ENCODE measurements around the gene HBS1L. TPM values are rescaled to one million over a fixed set of nuclear protein-coding genes. Genes with fewer than 3 reads are reported as not detected.

Gene HBS1L
- 82.9 and 95.4 TPM in 2 replicates for total RNA-seq (2014; rRNA removed; shearing (Covaris generic))
- total RNA-seq (2022): 93.1 and 94.9 TPM in 2 replicates
- Bru-seq, nascent RNA: percentile 92 among the genes with signal in this experiment
- percentile 81 among the genes with signal in this experiment for BruChase-seq, experiment 1, labeled RNA remaining after a 6-hour chase
- BruChase-seq, experiment 2, labeled RNA remaining after a 2-hour chase: percentile 85 among the genes with signal in this experiment
- long read RNA-seq, full-length matches to known transcripts: 167 of 197 reads
- long read RNA-seq, partial matches to known transcripts: 5 of 197 reads
- long read RNA-seq, other reads (novel, unspliced or antisense): 25 of 197 reads

DNA sequence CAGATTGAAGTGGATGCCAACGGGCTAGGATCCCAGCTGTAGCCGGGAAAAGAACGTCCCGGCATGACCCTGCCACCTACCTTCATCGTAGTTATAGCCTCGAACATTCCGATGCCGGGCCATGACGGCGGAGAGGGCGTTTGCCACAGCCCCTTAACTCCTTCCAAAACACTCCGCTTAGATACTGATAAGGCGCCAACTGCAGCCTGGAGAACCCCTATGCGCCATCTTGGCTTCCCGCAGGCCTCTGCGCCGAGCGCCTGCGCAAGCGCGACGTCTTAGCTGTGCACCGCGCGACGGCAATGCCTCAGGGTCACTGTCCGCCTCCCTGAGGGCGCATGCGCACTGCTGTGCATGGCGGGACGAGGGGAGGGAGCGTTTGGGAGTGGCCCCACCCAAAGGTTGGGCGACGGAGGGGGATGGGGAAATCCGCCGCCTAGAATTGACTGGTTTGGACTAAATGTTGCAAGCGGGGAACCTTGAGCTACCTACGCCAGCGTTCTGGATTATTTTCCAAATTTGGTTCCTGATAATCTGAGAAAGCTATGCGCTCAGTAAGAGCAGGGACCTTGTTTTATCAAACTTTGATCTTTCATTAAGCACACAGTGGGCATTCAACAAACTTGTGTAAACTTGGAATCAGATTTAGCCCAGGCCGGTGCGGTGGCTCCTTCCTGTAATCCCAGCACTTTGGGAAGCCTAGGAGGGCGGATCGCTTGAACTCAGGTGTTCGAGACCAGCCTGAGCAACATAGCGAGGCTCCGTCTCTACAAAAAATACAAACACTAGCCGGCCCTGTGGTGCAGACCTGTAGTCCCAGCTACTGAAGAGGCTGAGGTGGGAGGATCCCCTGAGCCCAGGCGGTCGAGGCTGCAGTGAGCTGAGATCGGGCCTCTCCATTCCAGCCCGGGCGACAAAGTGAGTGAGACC, at the start of gene HBS1L:
Gene HBS1L (minus strand): TSS at position 254 of the 930 bp plus-strand sequence. CDS start 131 bp downstream, at position 123.
- peaks cover 18% of the 10 kb centered on the region for H4K20me1 ChIP-seq (ENCODE audit: insufficient read depth, low read length)
- H3K4me1 ChIP-seq (ENCODE audit: insufficient read depth, low read length, poor library complexity, severe bottlenecking): peaks cover 26% of the 10 kb centered on the region
- no peaks in the 10 kb centered on the region for H3K9me3 ChIP-seq (ENCODE audit: low read length)
- H3K4me3 ChIP-seq (ENCODE audit: low read depth, low read length, poor library complexity, severe bottlenecking): peak within 1 kb of the TSS; percentile 93
- peak within 1 kb of the TSS; percentile 93 for H2AFZ ChIP-seq (ENCODE audit: low read length)
- DNase-seq (ENCODE audit: low spot score): peak; percentile 99
- peaks cover 47% of the 10 kb centered on the region for H3K79me2 ChIP-seq (ENCODE audit: insufficient read depth, low read depth, low read length)
- H3K4me2 ChIP-seq (ENCODE audit: low read length): peak within 1 kb of the TSS; percentile 93
- no peaks in the 10 kb centered on the region for H3K9me2 ChIP-seq (ENCODE audit: insufficient read depth, low read length)
- H3K36me3 ChIP-seq (ENCODE audit: insufficient read depth, low read length): peaks cover 27% of the 10 kb centered on the region
- intact Hi-C loops (cut with micrococcal nuclease; ENCODE audit: unreplicated experiment): loop anchor here (1.0 to 5.0 kb wide), 3 partner anchors 126 to 1192 kb away; partner anchors contain the start of genes AHI1 and MYB
- POLR2A ChIA-PET: interaction anchor here (0.5 to 3.3 kb wide), 37 partner anchors 8 to 1176 kb away, joined by 3 to 23 read pairs (median 5); partner anchors contain the start of gene MYB
- H3K27ac ChIP-seq (ENCODE audit: low read depth, low read length, poor library complexity, severe bottlenecking): peak within 1 kb of the TSS; percentile 64
- CTCF ChIA-PET (ENCODE audit: unreplicated experiment): interaction anchor here (0.6 to 1.6 kb wide), 3 partner anchors 46 to 89 kb away, joined by 4 to 5 read pairs (median 5); no protein-coding TSS in a partner anchor
- BruUV-seq (replicated peaks): TSS peak; percentile 90
- TF ChIP-seq, protein P1, sequence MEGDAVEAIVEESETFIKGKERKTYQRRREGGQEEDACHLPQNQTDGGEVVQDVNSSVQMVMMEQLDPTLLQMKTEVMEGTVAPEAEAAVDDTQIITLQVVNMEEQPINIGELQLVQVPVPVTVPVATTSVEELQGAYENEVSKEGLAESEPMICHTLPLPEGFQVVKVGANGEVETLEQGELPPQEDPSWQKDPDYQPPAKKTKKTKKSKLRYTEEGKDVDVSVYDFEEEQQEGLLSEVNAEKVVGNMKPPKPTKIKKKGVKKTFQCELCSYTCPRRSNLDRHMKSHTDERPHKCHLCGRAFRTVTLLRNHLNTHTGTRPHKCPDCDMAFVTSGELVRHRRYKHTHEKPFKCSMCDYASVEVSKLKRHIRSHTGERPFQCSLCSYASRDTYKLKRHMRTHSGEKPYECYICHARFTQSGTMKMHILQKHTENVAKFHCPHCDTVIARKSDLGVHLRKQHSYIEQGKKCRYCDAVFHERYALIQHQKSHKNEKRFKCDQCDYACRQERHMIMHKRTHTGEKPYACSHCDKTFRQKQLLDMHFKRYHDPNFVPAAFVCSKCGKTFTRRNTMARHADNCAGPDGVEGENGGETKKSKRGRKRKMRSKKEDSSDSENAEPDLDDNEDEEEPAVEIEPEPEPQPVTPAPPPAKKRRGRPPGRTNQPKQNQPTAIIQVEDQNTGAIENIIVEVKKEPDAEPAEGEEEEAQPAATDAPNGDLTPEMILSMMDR (conservative IDR thresholded peaks at IDR 0.05; ENCODE audit: low read length): no peak
- no peak for TF ChIP-seq EZH2phosphoT487 (IDR thresholded peaks at IDR 0.05; ENCODE audit: borderline replicate concordance, low read depth, low read length)

DNA sequence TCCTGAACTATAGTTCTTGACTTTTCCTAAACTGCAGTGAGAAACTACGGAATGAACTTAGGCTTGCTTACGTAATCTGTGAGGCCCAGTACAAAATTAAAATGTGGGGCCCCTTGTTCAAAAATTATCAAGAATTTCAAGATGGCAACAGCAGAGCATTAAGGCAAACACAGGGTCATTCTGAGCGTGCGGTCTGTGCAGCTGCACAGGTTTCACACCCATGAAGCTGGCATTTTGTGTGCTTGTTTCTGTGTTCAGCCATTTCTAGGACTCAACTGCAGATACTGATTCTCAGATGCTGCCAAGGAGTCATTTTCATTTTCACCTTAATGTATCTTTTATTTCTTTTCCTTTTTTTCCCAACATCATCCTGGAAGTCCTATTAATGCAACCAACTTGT, 49.6 kb upstream of the HBS1L start:
- no peak overlapping the region for H3K4me3 ChIP-seq (ENCODE audit: low read depth, low read length, poor library complexity, severe bottlenecking)
- TF ChIP-seq EZH2phosphoT487 (IDR thresholded peaks at IDR 0.05; ENCODE audit: borderline replicate concordance, low read depth, low read length): no peak
- TF ChIP-seq, protein P1 (conservative IDR thresholded peaks at IDR 0.05; ENCODE audit: low read length): no peak
- no peaks in the 10 kb centered on the region; the same call in 1 of the 2 replicates for H3K9me3 ChIP-seq (ENCODE audit: low read length)
- no peaks in the 10 kb centered on the region for H3K79me2 ChIP-seq (ENCODE audit: insufficient read depth, low read depth, low read length)
- H4K20me1 ChIP-seq (ENCODE audit: insufficient read depth, low read length): no peaks in the 10 kb centered on the region
- intact Hi-C loops (cut with micrococcal nuclease; ENCODE audit: unreplicated experiment): no loop called here
- no peaks in the 10 kb centered on the region for H3K36me3 ChIP-seq (ENCODE audit: insufficient read depth, low read length)
- DNase-seq (ENCODE audit: low spot score): no peak
- H2AFZ ChIP-seq (ENCODE audit: low read length): peak overlapping the region; percentile 90; the same call in 1 of the 2 replicates
- H3K9me2 ChIP-seq (ENCODE audit: insufficient read depth, low read length): no peaks in the 10 kb centered on the region
- no peak overlapping the region for H3K27ac ChIP-seq (ENCODE audit: low read depth, low read length, poor library complexity, severe bottlenecking)
- H3K4me1 ChIP-seq (ENCODE audit: insufficient read depth, low read length, poor library complexity, severe bottlenecking): peaks cover 45% of the 10 kb centered on the region
- CTCF ChIA-PET (ENCODE audit: unreplicated experiment): no interaction called here
- POLR2A ChIA-PET: interaction anchor here (2.7 to 4.2 kb wide), 2 partner anchors 17 to 38 kb away, joined by 11 to 32 read pairs; no protein-coding TSS in a partner anchor
- BruUV-seq (replicated peaks): no TSS peak
- H3K4me2 ChIP-seq (ENCODE audit: low read length): no peak overlapping the region
